ENCODE results near the gene SLC2A2.

SLC2A2 gene

DNA sequence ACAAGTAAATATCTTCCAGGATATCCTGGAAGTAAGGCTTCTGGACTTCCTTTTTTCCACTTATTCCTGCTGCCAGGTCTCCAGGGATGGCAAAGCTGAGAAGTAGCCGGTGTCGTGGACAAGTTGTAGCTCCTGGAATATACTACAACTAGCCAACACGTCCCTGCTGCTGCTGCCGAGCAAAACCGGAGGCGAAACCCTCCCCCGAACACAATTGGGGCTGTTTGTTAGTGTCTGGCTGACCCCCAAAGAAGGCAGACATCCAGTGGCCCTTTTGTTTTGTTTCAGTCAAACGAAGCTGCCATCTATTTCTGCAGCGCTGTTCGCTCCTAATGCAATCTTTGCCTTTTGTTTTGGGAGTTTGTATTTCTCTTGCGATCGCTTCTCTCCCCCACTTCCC is 72.8 kb downstream of the SLC2A2 start:
- TF ChIP-seq, protein P1, sequence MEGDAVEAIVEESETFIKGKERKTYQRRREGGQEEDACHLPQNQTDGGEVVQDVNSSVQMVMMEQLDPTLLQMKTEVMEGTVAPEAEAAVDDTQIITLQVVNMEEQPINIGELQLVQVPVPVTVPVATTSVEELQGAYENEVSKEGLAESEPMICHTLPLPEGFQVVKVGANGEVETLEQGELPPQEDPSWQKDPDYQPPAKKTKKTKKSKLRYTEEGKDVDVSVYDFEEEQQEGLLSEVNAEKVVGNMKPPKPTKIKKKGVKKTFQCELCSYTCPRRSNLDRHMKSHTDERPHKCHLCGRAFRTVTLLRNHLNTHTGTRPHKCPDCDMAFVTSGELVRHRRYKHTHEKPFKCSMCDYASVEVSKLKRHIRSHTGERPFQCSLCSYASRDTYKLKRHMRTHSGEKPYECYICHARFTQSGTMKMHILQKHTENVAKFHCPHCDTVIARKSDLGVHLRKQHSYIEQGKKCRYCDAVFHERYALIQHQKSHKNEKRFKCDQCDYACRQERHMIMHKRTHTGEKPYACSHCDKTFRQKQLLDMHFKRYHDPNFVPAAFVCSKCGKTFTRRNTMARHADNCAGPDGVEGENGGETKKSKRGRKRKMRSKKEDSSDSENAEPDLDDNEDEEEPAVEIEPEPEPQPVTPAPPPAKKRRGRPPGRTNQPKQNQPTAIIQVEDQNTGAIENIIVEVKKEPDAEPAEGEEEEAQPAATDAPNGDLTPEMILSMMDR (conservative IDR thresholded peaks at IDR 0.05; ENCODE audit: low read depth): no peak
- DNase-seq (ENCODE audit: low spot score): no peak
- ChIA-PET POLR2A (ENCODE audit: low non-redundant PET) (no interaction called here), CTCF (interaction anchor here (0.6 to 0.7 kb wide), 2 partner anchors 219 to 621 kb away, joined by 3 read pairs; no protein-coding TSS in a partner anchor)
- H3K27ac ChIP-seq: no peak overlapping the region

DNA sequence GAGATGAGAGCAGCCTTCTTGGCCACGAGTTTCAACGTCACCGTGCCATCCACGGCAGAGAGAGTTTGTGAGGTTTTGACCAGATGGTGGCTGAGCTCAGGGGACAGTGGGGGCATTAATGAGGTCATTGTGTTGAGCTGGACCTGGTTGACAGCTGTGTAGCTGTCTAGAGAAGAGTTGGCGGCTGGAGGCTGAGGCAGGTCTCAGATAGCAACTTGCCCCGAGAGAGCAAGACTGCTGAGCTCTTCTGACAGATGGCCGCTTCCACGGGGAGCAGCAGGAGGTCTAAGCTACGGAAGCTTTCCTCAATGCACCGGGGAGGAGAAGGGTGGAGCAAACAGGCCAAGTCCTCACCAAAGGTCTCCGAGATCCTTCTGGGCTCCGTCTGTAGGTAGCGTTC is 73.3 kb downstream of the SLC2A2 start:
- TF ChIP-seq, protein P1 (conservative IDR thresholded peaks at IDR 0.05; ENCODE audit: low read depth): no peak
- ChIA-PET POLR2A (ENCODE audit: low non-redundant PET) (no interaction called here), CTCF (interaction anchor here (0.6 kb wide), 1 partner anchor 475 kb away, joined by 3 read pairs; no protein-coding TSS in a partner anchor)
- DNase-seq (ENCODE audit: low spot score): no peak
- H3K27ac ChIP-seq: no peak overlapping the region

DNA sequence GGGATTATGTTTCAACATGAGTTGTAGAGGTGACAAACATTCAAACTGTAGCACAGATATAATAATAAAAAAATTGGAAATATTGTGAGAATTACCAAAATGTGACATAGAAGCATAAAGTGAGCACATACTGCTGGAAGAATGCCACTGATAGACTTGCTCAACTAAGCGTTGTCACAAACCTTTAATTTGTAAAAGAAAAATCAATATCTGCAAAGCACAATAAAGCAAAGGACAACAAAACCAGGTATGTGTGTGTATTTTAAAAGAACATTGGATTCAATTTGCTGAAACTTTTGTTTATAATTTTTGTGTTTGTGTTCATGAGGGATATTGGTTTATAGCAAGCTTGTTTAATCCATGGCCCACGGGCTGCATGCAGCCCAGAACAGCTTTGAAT is 77.3 kb downstream of the SLC2A2 start:
- TF ChIP-seq, protein P1 (conservative IDR thresholded peaks at IDR 0.05; ENCODE audit: low read depth): no peak
- H3K27ac ChIP-seq: no peak overlapping the region
- no peak for DNase-seq (ENCODE audit: low spot score)
- ChIA-PET POLR2A (ENCODE audit: low non-redundant PET) (no interaction called here), CTCF (no interaction called here)

DNA sequence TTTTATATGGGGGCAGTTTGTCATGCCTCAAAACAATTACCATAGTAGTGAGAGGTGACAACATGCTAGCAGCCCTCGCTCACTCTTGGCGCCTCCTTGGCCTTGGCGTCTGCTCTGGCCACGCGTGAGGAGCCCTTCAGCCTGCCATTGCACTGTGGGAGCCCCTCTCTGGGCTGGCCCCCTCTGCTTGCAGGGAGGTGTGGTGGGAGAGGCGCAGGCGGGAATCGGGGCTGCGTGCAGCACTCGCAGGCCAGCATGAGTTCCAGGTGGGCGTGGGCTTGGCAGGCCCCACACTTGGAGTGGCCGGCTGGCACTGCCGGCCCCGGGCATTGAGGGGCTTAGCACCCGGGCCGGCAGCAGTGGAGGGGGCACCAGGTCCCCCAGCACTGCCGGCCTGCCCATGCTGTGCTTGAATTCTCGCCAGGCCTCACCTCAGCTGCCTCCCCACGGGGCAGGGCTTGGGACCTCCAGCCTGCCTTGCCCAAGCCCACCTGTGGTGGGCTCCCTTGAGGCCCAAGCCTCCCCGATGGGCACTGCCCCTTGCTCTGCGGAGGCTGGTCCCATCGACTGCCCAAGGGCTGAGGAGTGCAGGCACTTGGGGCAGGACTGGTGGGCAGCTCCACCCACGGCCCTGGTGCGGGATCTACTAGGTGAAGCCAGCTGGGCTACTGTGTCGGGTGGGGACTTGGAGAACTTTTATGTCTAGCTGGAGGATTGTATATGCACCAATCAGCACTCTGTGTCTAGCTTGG is 79.3 kb downstream of the SLC2A2 start:
- DNase-seq (ENCODE audit: low spot score): no peak
- CTCF ChIA-PET: no interaction called here
- POLR2A ChIA-PET (ENCODE audit: low non-redundant PET): no interaction called here
- TF ChIP-seq, protein P1 (conservative IDR thresholded peaks at IDR 0.05; ENCODE audit: low read depth): no peak
- no peak overlapping the region for H3K27ac ChIP-seq
